HG03060 (cell line): ENCODE results near the gene TRRAP.
A peak's percentile ranks its signal among the peaks of the same experiment; 100 is the strongest.
"Not testable (repeated sequence)": the region's sequence is repeated elsewhere in the genome, so short reads cannot be mapped to it uniquely, and the experiment has no call there.

ENCODE experiments used
- ATAC-seq: cut with Tn5 transposase; IDR thresholded peaks from one replicate; pipeline ENCODE4 v1.9.1; 2021; ENCODE audit warnings: low read depth, moderate number of reproducible peaks; ENCODE audit not compliant: unreplicated experiment

Gene TRRAP

GRCh38 chr7:98864731-98865453, 13.4 kb upstream of the TRRAP start:
- ATAC-seq, result no peak

DNA sequence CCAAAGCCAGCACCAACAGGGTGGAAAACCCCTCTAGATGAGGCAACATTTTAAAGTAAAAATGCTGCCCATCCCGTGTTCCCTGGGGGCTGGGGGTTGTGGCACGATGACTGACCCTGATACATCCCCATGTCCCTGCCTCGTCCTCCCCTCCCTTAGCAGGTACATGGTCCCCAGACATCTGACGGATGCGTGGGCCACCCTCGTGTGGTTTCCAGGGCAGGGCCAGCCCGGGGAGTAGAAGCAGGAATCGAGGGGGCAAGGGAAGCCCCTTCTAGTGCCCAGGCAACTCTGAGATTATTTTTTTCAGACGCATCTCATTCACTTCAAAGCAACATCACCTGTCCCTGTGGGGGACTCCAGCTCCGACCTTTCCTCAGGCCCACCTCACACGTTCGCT, 12.0 kb upstream of the TRRAP start:
- no peak for ATAC-seq

GRCh38 chr7:98866765-98867164, 11.6 kb upstream of the TRRAP start:
- ATAC-seq, result no peak

DNA sequence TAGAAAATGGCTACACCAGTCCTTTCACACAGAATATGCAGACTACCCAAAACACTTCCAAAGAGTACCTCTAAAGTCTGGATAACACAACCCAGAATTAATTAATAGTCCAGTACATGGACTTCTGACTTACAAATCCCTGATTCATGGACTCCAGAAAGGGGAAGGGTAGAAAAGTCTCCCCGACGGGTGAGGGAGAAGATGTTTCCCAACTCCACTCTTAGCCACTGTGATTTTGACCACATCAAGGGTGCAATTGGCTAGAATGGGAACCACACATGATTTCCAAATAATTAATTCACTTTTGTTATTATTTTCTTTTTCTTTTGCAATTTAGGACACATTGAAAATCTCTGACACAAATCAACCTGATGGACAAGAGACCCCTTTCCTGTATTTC, 9.9 kb upstream of the TRRAP start:
- ATAC-seq, result no peak

- ATAC-seq, result no peak
These were observed 9.2 kb upstream of the TRRAP start for GRCh38 chr7:98869027-98869596.

- ATAC-seq, result no peak
These were observed 8.7 kb upstream of the TRRAP start, which contains the start of gene TMEM130 for GRCh38 chr7:98869597-98870120. TSS of gene TMEM130 (minus strand) at chr7:98870014. CDS start at chr7:98869861, 153 bp downstream.

DNA sequence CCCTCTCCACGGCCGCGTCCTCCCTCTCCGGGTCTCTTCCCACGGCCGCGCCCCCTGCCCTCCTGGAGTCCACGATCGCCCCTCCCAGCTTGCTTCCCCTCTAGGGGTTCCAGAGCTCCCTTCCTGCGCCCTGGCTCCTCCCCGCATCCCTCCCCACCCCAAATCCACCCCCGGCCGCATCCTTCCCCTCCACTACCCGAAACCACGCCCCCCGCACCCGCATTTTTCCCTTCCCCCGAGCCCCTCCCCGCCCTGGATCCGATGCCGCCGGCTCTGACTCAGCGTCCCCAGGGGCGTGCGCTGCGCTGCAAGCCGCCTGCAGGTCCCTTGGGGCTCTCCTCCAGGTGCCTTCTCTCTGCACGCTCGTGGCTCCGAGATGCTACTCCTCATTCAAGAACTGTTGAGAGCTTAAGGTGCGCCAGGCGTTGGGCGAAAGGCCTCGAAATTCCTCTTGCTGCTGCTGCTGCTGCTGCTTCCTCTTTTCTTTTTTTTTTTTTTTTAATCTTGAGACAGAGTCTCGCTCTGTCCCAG, 8.1 kb upstream of the TRRAP start:
- peak; percentile 57 for ATAC-seq

DNA sequence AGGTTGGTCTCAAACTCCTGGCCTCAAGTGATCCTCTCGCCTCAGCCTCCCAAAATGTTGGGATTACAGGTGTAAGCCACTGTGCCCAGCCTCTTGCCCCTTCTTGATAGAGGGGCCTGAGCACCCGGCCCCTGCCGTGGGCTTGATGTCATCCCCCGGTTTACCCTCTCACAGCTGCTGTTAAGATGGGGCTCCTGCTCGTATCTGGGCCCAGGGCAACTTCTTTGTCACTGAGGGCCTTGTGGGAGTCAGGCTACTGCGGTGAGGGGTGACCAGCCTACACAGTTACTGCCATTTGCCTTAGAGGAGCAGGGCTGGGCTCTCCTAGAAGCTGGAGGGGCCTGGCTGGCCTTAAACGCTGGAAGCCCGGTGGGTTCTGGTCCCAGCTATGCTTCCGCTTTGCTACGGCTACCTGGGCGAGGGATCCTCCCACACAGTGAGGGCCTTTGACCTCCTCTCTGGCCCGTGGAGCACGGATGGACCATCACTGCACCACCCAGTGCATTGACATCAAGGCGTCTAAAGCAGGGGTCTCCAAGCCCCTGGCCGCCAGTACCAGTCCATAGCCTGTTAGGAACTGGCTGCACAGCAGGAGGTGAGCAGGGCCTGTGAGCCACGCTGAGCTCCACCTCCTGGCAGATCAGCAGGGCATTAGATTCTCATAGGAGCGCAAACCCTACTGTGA, 7.4 kb upstream of the TRRAP start:
- ATAC-seq, result no peak

DNA sequence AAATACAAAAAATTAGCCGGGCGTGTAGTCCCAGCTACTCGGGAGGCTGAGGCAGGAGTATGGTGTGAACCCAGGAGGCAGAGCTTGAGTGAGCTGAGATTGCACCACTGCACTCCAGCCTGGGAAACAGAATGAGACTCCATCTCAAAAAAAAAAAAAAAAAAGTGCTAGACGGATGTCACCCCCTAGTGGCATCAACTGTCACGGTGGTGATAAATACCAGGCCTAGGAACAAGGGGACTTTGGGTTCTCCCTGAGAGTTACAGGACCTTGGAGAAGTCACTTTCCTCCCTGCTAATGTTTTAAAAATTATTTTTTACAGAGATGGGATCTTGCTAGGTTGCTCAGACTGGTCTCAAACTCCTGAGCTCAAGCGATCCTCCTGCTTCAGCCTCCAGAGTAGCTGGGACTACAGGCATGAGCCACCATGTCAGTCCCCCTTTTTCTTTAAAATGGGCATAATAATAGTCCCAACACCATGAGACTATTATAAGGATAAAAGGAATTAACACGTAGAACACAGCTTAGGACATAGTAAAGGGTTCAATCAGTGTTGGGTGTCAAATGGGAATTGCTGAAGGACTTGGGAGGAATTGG, 5.9 kb upstream of the TRRAP start:
- no peak for ATAC-seq

DNA sequence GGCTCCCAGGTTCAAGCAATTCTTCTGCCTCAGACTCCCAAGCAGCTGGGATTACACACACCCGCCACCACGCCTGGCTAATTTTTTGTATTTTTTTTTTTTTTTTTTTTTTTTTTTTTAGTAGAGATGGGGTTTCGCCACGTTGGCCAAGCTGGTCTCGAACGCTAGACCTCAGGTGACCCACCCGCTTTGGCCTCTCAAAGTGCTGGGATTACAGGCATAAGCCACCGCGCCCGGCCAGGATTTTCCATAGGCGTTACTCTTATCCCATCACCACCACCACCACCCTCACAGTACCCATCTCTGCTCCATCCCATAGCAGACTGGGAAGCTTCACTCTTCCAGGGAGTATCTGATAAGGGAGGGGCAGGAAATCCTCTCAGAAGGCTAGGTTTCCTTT, 4.7 kb upstream of the TRRAP start:
- not testable (repeated sequence) for ATAC-seq

GRCh38 chr7:98874942-98875341, 3.4 kb upstream of the TRRAP start:
- ATAC-seq, result no peak

GRCh38 chr7:98875501-98875900, 2.8 kb upstream of the TRRAP start:
- ATAC-seq, result no peak

- ATAC-seq, result no peak
These were observed 1.2 kb upstream of the TRRAP start for GRCh38 chr7:98877146-98877545.

DNA sequence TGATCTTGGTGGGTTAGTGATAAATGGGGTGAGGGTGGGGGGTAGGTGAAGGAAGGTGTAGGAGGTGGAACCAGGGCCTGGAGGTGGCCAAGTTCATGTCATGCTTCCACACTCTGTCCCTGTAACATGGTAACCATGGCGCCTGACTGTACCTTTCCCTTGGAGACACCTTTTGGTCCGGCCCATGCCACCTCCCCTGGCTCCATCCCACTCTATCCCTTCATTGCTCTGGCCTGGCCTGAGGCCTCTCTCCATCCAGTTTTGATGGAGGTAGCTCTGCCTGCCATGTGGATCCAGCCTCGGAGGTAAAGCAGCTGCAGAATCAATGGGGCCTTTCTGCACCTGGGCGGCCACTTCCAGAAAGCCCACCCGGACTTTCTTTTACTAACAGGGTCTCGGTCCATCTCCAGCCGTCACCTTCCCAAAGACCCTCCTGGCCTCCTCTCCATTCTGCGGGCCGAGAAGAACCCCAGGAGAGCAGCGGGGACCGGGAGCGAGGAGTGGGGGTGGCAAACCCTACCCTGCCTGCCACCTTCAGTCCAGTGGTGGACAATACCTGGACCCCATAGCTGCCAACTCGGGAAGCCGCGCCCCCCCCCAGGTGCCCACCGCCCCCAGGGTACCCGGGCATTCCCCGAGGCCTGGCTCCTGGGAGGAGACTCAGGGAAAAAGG, 504 bp upstream of the TRRAP start:
- ATAC-seq, result no peak

GRCh38 chr7:98879198-98879978, 1.1 kb downstream of the TRRAP start:
- ATAC-seq, result peak; percentile 57

GRCh38 chr7:98879979-98880315, 1.6 kb downstream of the TRRAP start:
- no peak for ATAC-seq

DNA sequence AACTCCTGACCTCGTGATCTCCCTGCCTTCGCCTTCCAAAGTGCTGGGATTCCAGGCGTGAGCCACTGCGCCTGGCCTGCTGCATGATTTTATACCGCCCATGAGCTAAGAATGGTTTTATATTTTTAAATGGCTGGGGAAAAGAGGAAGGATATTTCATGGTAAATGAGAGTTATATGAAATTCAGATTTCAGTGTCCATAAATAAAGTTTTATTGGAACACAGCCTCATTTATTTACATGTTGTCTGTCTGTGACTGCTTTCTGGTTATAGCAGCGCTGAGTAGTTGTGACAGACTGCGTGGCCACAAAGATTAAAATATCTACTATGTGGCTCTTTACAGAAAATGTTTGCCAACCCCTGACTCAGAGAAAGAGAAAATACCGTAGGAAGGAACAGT, 2.2 kb downstream of the TRRAP start:
- no peak for ATAC-seq

- ATAC-seq, result no peak
These were observed 3.4 kb downstream of the TRRAP start for GRCh38 chr7:98881561-98882315.

DNA sequence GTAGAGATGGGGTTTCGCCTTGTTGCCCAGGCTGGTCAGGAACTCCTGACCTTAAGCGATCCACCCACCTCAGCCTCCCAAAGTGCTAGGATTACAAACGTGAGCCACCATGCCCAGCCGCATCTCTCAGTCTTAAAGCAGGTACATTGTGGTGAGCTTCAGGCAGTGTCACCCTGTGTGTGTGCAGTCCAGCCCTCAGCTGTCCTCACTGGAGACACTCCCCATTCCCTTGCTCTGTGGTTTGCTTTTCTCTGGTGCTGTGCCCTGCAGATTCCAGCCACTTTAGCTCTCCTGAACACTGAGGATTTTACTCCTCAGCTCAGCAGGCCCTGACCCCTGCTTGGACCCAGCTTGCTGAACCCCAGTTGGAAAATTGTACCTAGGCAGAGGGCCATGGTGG, 6.1 kb downstream of the TRRAP start:
- ATAC-seq, result no peak
